ENCODE results near the gene SLC47A2. TPM values are rescaled to one million over a fixed set of nuclear protein-coding genes. Genes with fewer than 3 reads are reported as not detected.
"Not testable (repeated sequence)": the region's sequence is repeated elsewhere in the genome, so short reads cannot be mapped to it uniquely, and the experiment has no call there.

The SLC47A2 gene
- not detected for total RNA-seq
- not detected for polyA plus RNA-seq

DNA sequence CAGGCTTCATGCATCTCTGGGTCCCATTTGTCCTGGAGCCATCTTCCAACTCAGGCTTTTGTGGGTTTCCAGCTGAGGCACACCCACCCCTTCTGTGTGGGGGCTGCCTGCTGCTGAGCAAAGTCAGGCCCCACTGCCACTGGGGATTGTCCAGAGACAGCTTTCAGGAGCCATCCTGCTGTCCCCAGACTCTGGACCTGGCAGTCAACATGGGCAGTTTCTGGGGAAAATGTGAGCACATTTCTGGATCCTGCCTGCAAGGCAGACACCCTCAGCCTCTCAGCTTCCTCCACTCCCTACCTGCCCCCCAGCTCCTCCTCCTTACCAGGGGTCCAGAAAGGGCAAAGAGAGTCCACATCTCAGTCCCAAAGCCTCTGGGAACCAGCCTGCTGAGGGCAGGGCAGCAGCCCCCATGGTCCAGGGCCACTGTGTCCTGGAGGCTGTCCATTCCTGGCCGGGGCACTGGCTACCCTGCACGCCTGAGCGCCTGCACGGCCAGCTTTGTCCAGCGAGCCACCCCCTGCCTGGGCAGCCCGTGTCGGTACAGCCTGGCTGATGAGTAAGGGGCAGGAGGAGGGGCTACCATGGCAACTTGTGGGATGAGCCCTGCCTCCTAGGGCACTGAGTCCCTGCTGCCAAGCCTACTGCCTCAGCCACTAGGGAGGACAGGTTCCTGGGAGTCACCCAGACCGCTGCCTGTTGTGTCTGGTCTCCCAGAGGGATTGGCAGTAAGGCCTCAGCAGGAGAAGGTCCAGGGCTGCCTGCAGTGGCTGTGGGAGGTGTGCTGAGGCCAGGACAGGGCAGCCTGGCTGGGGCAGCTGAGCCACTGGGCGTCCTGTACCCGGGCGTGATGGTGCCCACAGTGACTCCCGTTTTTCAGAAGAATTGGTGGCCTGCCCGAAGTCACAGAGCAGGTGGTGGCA lies at the start of gene SLC47A2:
TSS of gene SLC47A2 (minus strand) at position 477 of the 923 bp plus-strand sequence. CDS start at position 448, 29 bp downstream.
- POLR2A ChIA-PET: no interaction called here
- Mint-ChIP-seq H3K9me3 (no peaks in the 10 kb centered on the region), H3K4me3 (no peak within 1 kb of the TSS), H3K27ac (no peak within 1 kb of the TSS), H3K27me3 (peaks cover 3 to 7% of the 10 kb centered on the region in 2 donors), H3K36me3 (no peaks in the 10 kb centered on the region), H3K4me1 (no peaks in the 10 kb centered on the region)
- H3K36me3 ChIP-seq (ENCODE audit: insufficient read depth, low read length): no peaks in the 10 kb centered on the region
- no peaks in the 10 kb centered on the region for H3K27me3 ChIP-seq (ENCODE audit: insufficient read depth, low read length, poor library complexity, severe bottlenecking)
- no peak within 1 kb of the TSS for H3K27ac ChIP-seq (ENCODE audit: low read depth, low read length)
- H3K4me1 ChIP-seq (ENCODE audit: insufficient read depth, low read length): no peaks in the 10 kb centered on the region
- DNase-seq: no peak
- no peaks in the 10 kb centered on the region for H3K9me3 ChIP-seq (ENCODE audit: low read length)
- H3K4me3 ChIP-seq (ENCODE audit: low read length): no peak within 1 kb of the TSS
- CTCF ChIA-PET: no interaction called here

GRCh38 chr17:19766016-19766415 lies 49.6 kb upstream of the SLC47A2 start:
- H3K36me3 ChIP-seq (ENCODE audit: insufficient read depth, low read length): no peaks in the 10 kb centered on the region
- Mint-ChIP-seq H3K27ac (no peak overlapping the region), H3K36me3 (no peaks in the 10 kb centered on the region), H3K27me3 (peaks cover 5 to 16% of the 10 kb centered on the region in 2 donors), H3K9me3 (no peaks in the 10 kb centered on the region), H3K4me1 (peaks cover 6 to 12% (median 9%) of the 10 kb centered on the region in 3 donors), H3K4me3 (no peak overlapping the region)
- peaks cover 46% of the 10 kb centered on the region for H3K4me1 ChIP-seq (ENCODE audit: insufficient read depth, low read length)
- DNase-seq: no peak
- POLR2A ChIA-PET: no interaction called here
- no peaks in the 10 kb centered on the region for H3K9me3 ChIP-seq (ENCODE audit: low read length)
- no peak overlapping the region for H3K4me3 ChIP-seq (ENCODE audit: low read length)
- H3K27me3 ChIP-seq (ENCODE audit: insufficient read depth, low read length, poor library complexity, severe bottlenecking): no peaks in the 10 kb centered on the region
- no peak overlapping the region for H3K27ac ChIP-seq (ENCODE audit: low read depth, low read length)
- CTCF ChIA-PET: interaction anchor here (0.6 to 4.8 kb wide), 20 partner anchors 8 to 403 kb away, joined by 3 to 37 read pairs (median 5); partner anchors contain the start of genes ALDH3A2 and B9D1

DNA sequence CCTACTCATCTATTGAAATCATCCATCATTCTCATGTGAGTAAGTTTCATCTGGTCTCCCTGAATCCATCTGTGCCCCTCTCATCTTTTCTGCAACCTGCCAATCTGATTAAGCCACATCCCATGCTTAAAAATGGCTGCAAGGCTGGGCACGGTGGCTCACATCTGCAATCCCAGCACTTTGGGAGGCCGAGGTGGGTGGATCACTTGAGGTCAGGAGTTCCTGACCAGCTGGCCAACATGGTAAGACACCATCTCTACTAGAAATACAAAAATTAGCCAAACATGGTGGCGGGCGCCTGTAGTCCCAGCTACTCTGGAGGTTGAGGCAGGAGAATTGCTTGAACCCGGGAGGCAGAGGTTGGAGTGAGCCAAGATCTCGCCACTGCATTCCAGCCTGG lies 47.6 kb upstream of the SLC47A2 start:
- peaks cover 16 to 18% of the 10 kb centered on the region in 2 donors for H3K27me3 Mint-ChIP-seq
- POLR2A ChIA-PET: interaction anchor here (0.7 kb wide), 1 partner anchor 386 kb away, joined by 10 read pairs; the partner anchor contains the start of gene MAPK7
- H3K27ac Mint-ChIP-seq; H3K36me3 ChIP-seq (ENCODE audit: insufficient read depth, low read length); H3K4me3 ChIP-seq (ENCODE audit: low read length); H3K4me3 Mint-ChIP-seq; H3K27me3 ChIP-seq (ENCODE audit: insufficient read depth, low read length, poor library complexity, severe bottlenecking); H3K4me1 Mint-ChIP-seq; H3K36me3 Mint-ChIP-seq; H3K27ac ChIP-seq (ENCODE audit: low read depth, low read length); H3K9me3 Mint-ChIP-seq; H3K9me3 ChIP-seq (ENCODE audit: low read length); DNase-seq: not testable (repeated sequence)
- CTCF ChIA-PET: interaction anchor here (1.3 to 4.8 kb wide), 5 partner anchors 8 to 517 kb away, joined by 4 to 37 read pairs (median 22); no protein-coding TSS in a partner anchor
- peaks cover 28% of the 10 kb centered on the region for H3K4me1 ChIP-seq (ENCODE audit: insufficient read depth, low read length)

- Mint-ChIP-seq H3K4me1 (peaks cover 0 to 3% (median 2%) of the 10 kb centered on the region in 3 donors), H3K27me3 (peaks cover 18 to 21% of the 10 kb centered on the region in 2 donors), H3K9me3 (no peaks in the 10 kb centered on the region), H3K4me3 (no peak overlapping the region), H3K27ac (no peak overlapping the region), H3K36me3 (no peaks in the 10 kb centered on the region)
- Histone ChIP-seq H3K4me1 (ENCODE audit: insufficient read depth, low read length) (peaks cover 25% of the 10 kb centered on the region), H3K27me3 (ENCODE audit: insufficient read depth, low read length, poor library complexity, severe bottlenecking) (no peaks in the 10 kb centered on the region), H3K36me3 (ENCODE audit: insufficient read depth, low read length) (no peaks in the 10 kb centered on the region), H3K4me3 (ENCODE audit: low read length) (no peak overlapping the region), H3K27ac (ENCODE audit: low read depth, low read length) (no peak overlapping the region), H3K9me3 (ENCODE audit: low read length) (no peaks in the 10 kb centered on the region)
- ChIA-PET POLR2A (no interaction called here), CTCF (interaction anchor here (0.8 to 3.9 kb wide), 9 partner anchors 9 to 516 kb away, joined by 3 to 26 read pairs (median 4); partner anchors contain the start of gene ALDH3A2)
- no peak for DNase-seq
Measured at GRCh38 chr17:19763416-19763815, 47.0 kb upstream of the SLC47A2 start.

GRCh38 chr17:19762515-19762961 lies 46.2 kb upstream of the SLC47A2 start:
- peak in 4 of 5 donors; percentile 15 to 72 (median 38) for DNase-seq
- Histone ChIP-seq H3K36me3 (ENCODE audit: insufficient read depth, low read length) (no peaks in the 10 kb centered on the region), H3K4me1 (ENCODE audit: insufficient read depth, low read length) (peaks cover 16% of the 10 kb centered on the region), H3K27ac (ENCODE audit: low read depth, low read length) (no peak overlapping the region), H3K9me3 (ENCODE audit: low read length) (no peaks in the 10 kb centered on the region), H3K4me3 (ENCODE audit: low read length) (no peak overlapping the region), H3K27me3 (ENCODE audit: insufficient read depth, low read length, poor library complexity, severe bottlenecking) (no peaks in the 10 kb centered on the region)
- Mint-ChIP-seq H3K27me3 (peaks cover 19 to 24% of the 10 kb centered on the region in 2 donors), H3K4me3 (no peak overlapping the region), H3K4me1 (peaks cover 0 to 3% (median 2%) of the 10 kb centered on the region in 3 donors), H3K36me3 (no peaks in the 10 kb centered on the region), H3K27ac (no peak overlapping the region), H3K9me3 (no peaks in the 10 kb centered on the region)
- CTCF ChIA-PET: interaction anchor here (0.7 to 3.9 kb wide), 12 partner anchors 9 to 327 kb away, joined by 3 to 26 read pairs (median 4); partner anchors contain the start of gene ALDH3A2
- POLR2A ChIA-PET: no interaction called here

DNA sequence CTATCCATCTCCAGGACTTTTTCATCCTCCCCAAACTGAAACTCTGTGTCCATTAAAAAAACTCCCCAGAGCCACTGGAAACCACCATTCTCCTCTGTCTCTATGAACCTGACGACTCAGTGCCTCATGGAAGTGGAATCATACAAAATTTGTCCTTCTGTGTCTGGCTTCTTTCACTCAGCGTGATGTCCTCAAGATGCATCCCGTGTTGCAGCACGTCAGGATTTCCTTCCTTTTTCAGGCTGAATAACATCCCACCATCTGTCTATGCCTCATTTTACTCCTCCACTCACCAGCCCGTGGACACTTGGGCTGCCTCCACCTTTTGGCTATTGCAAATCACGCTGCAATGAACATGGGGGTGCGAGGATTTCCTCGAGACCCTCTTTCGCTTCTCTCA lies 44.4 kb upstream of the SLC47A2 start:
- CTCF ChIA-PET: interaction anchor here (1.0 to 1.4 kb wide), 2 partner anchors 10 to 398 kb away, joined by 3 read pairs; partner anchors contain the start of gene B9D1
- Histone ChIP-seq H3K9me3 (ENCODE audit: low read length) (no peaks in the 10 kb centered on the region), H3K27me3 (ENCODE audit: insufficient read depth, low read length, poor library complexity, severe bottlenecking) (no peaks in the 10 kb centered on the region), H3K4me3 (ENCODE audit: low read length) (no peak overlapping the region), H3K36me3 (ENCODE audit: insufficient read depth, low read length) (no peaks in the 10 kb centered on the region), H3K27ac (ENCODE audit: low read depth, low read length) (no peak overlapping the region), H3K4me1 (ENCODE audit: insufficient read depth, low read length) (no peaks in the 10 kb centered on the region)
- no peak for DNase-seq
- peak overlapping the region in 2 of 8 donors; percentile 8 to 52 for H3K27ac Mint-ChIP-seq
- no peaks in the 10 kb centered on the region for H3K36me3 Mint-ChIP-seq
- H3K27me3 Mint-ChIP-seq: peaks cover 25 to 40% of the 10 kb centered on the region in 2 donors
- no peaks in the 10 kb centered on the region for H3K9me3 Mint-ChIP-seq
- H3K4me1 Mint-ChIP-seq: no peaks in the 10 kb centered on the region
- no peak overlapping the region for H3K4me3 Mint-ChIP-seq
- POLR2A ChIA-PET: no interaction called here

GRCh38 chr17:19759568-19760549 lies 43.5 kb upstream of the SLC47A2 start:
- Mint-ChIP-seq H3K27ac (peak overlapping the region in 1 of 8 donors; percentile 38), H3K9me3 (no peaks in the 10 kb centered on the region), H3K36me3 (no peaks in the 10 kb centered on the region), H3K27me3 (peaks cover 29 to 44% of the 10 kb centered on the region in 2 donors), H3K4me1 (no peaks in the 10 kb centered on the region), H3K4me3 (no peak overlapping the region)
- no peak overlapping the region for H3K27ac ChIP-seq (ENCODE audit: low read depth, low read length)
- ChIA-PET POLR2A (interaction anchor here (0.6 kb wide), 1 partner anchor 248 kb away, joined by 5 read pairs; no protein-coding TSS in a partner anchor), CTCF (interaction anchor here (0.8 to 1.4 kb wide), 2 partner anchors 246 to 397 kb away, joined by 3 read pairs; partner anchors contain the start of gene B9D1)
- no peak overlapping the region for H3K4me3 ChIP-seq (ENCODE audit: low read length)
- H3K36me3 ChIP-seq (ENCODE audit: insufficient read depth, low read length): no peaks in the 10 kb centered on the region
- no peaks in the 10 kb centered on the region for H3K4me1 ChIP-seq (ENCODE audit: insufficient read depth, low read length)
- no peaks in the 10 kb centered on the region for H3K9me3 ChIP-seq (ENCODE audit: low read length)
- DNase-seq: peak in 1 of 5 donors; percentile 25
- H3K27me3 ChIP-seq (ENCODE audit: insufficient read depth, low read length, poor library complexity, severe bottlenecking): no peaks in the 10 kb centered on the region

Measured in CD8-positive, alpha-beta memory T cell (primary cell).